Lower leg skin (tissue), 3 donors: ENCODE data around the gene RBM4.

ENCODE experiments used
- POLR2A ChIP-seq, 2 donors: fragments of 450-650 bp; IDR thresholded peaks; one replicate each; pipeline ENCODE4 v1.6.1; 2016 to 2017; ENCODE audit warnings: antibody characterized with exemption in 2 of 2, mild to moderate bottlenecking in 1 of 2, moderate library complexity in 1 of 2
- TF ChIP-seq, protein P1 (sequence below), 3 donors: fragments of 450-650 bp; IDR thresholded peaks; one replicate each; pipeline ENCODE4 v1.5.1; 2016; ENCODE audit warnings: antibody characterized with exemption in 3 of 3, mild to moderate bottlenecking in 3 of 3, moderate library complexity in 2 of 3

DNA sequence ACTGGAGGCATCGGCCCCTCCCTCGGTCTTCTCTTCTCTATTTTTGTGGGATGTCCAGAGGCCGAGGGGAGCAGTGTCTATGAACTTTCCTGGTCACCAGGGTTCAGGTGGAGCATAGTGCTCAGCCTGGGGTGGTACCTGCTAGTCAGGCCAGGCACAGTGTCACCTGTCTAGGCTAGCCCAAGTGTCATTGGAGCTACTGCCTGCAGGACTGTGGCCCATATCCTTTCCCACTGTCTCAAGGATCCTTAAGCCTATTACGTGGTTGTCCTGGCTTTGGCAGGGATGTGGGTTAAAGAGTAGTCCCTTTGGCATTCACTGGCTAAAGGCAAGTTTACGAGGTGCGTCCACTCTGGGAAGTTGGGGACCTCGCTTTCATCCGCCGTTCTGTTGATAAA, 12.8 kb upstream of the RBM4 start:
- no peak for TF ChIP-seq POLR2A (IDR thresholded peaks at IDR 0.05)
- TF ChIP-seq, protein P1, sequence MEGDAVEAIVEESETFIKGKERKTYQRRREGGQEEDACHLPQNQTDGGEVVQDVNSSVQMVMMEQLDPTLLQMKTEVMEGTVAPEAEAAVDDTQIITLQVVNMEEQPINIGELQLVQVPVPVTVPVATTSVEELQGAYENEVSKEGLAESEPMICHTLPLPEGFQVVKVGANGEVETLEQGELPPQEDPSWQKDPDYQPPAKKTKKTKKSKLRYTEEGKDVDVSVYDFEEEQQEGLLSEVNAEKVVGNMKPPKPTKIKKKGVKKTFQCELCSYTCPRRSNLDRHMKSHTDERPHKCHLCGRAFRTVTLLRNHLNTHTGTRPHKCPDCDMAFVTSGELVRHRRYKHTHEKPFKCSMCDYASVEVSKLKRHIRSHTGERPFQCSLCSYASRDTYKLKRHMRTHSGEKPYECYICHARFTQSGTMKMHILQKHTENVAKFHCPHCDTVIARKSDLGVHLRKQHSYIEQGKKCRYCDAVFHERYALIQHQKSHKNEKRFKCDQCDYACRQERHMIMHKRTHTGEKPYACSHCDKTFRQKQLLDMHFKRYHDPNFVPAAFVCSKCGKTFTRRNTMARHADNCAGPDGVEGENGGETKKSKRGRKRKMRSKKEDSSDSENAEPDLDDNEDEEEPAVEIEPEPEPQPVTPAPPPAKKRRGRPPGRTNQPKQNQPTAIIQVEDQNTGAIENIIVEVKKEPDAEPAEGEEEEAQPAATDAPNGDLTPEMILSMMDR (IDR thresholded peaks at IDR 0.05), result no peak
